ENCODE data around the gene TIAL1.
"Not testable (repeated sequence)": the region's sequence is repeated elsewhere in the genome, so short reads cannot be mapped to it uniquely, and the experiment has no call there.

The TIAL1 gene, protein sequence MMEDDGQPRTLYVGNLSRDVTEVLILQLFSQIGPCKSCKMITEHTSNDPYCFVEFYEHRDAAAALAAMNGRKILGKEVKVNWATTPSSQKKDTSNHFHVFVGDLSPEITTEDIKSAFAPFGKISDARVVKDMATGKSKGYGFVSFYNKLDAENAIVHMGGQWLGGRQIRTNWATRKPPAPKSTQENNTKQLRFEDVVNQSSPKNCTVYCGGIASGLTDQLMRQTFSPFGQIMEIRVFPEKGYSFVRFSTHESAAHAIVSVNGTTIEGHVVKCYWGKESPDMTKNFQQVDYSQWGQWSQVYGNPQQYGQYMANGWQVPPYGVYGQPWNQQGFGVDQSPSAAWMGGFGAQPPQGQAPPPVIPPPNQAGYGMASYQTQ
- 47.4 to 73.8 reads per million in 2 experiments for total RNA-seq

DNA sequence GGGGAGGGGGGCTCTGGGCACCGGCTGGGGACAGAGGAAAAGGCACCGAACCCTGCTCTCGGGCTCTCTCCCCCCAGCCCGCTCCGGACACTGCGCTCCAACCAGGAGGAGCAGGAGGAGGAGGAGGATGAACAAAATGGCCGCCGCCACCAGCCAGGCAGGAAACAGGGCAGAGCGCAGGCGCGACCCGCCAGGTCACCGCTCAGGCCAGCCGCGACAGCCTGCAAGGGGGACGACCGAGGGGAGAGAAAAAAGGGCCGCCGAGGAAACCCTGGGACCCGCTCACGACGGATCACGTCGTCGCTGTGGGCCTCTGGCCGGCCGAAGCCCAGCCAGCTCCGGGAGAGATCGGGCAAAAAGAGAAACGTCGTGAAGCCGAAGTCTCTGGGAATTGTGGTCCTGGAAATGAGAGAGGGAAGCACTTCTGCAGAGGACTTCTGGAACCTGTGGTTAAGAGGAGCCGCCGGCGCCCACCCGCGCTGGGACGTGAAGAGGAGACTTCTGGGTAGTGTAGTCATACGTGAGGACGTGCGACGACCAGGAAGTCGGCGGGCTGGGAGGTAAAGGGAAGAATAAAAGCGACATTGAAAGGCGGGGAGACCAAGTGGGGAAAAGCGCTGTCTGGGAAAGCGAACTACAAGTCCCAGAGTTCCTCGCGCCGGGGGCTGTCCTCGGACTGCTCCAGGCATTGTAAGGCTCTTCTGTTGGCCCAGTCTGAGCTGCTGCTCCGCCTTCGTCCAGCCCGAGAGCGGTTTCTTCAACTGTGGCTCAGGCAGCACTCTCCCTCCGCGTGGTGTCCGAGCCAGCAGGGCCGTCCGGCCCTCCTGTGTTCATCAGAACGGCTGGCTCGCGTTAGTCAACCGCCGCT lies at the start of gene TIAL1:
Gene TIAL1 (minus strand): TSS at position 428 of the 868 bp plus-strand sequence. CDS start 499 bp downstream, outside the sequence.
- peak; percentile 92 for DNase-seq (ENCODE audit: low read depth)

DNA sequence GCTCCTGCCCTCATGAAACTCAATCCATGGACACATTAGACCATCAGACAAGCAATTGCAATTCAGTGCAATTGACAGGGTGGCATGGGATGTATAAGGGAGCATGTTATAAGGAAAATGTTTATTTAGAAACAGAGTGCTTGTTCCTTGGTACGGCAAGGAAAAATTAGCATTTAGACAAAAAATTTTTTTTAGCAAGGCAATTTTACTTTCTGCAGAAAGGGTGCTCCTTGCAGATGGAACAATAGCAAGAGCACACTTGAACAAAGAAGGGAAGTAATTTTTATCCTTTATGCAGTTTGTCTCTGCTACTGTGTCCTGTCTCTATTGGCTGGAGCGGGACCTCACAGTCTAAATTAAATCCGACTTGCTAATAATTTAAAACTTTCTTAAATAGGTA lies 48.2 kb upstream of the TIAL1 start:
- DNase-seq (ENCODE audit: low read depth) = no peak

DNA sequence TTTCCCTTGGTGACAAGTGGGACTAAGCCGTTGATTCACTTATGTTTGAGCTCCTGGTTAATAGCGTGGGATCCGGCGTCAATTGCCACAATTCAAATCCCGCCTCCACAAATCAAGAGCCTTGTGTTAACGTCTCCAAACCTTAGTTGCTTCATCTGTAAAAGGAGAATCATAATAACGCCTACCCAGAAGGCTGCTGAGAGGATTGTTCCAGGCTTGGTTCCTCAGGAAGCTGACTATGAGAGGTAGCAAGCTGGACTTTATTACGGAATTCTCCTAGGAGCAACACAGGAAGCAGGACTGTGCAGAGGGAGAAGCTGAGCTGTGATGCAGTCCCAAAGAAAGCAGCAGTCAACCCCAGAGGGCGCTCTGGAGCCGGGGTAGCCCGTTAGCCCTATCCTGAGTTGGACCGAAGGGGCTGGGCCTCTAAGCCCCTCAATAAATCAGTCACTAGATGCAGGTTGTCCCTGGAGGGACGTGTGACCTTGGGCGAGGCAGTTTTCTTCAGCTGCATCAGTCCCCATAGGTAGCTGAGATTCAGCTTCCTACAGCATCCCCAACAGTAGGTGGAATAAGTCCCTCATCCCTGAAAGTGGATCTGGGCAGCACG lies 47.5 kb upstream of the TIAL1 start:
- no peak for DNase-seq (ENCODE audit: low read depth)

DNA sequence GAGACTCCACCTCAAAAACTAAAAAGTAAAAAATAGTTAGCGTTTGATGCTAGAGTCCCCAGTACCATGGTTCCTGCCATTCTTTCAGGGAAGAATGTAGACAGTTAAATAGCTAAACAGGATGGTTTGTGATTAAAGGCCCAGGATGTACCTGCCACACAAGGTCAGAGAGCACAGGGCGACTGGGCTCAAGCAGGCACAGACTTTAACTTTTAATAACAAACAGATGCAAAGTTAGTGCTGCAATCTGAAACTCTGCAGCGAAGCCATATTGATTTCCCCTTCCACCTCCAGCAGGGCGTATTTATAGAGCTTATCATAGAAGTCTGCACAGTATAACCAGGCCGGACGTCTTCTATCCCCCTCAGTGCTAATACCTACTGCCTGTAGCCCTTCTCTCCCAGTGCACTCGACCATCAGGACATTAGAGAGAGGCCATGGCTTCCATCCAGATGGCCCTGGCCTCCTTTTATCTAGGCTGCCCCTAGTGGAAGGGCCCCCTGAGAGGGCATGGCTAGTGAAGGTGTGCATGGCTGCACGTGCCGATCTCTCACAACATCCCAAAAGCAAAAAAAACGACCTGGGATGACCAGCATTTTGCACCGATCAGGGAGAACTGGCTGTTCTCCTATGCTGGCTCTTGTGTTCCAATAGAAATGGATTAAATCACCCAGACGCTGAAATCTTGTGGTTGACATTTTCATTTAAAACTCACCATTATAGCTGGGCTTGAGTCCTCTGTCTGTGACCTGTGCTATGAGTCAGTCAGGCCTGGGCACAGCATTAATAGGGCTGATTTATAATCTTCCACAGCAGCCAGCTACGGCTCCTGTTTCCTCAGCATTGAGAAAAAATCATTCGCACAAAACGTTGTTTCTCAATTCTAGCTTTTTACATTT lies 46.8 kb upstream of the TIAL1 start:
- no peak for DNase-seq (ENCODE audit: low read depth)

DNA sequence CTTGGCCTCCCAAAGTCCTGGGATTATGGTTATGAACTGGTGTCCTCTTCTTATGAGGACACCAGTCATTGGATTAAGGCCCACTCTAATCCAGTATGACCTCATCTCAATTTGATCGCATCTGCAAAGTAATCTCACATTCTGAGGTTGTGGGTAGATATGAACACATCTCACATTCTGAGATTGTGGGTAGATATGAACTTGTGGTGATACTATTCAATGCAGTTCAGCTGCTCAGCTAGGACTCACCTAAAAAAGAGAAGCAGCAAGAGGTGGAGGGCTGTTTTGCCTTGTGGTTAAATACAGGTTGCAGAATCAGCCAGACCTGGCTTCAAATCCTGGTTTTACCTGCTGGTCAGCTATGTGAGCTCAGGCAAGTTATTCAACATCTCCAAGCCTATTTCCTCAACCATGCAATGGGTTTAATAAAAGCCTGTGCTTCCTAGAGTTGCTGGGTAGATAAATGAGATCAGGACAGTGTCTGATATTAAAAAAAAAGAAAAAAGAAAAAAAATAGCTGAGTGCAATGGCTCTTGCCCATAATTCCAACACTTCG lies 45.9 kb upstream of the TIAL1 start:
- no peak for DNase-seq (ENCODE audit: low read depth)

DNA sequence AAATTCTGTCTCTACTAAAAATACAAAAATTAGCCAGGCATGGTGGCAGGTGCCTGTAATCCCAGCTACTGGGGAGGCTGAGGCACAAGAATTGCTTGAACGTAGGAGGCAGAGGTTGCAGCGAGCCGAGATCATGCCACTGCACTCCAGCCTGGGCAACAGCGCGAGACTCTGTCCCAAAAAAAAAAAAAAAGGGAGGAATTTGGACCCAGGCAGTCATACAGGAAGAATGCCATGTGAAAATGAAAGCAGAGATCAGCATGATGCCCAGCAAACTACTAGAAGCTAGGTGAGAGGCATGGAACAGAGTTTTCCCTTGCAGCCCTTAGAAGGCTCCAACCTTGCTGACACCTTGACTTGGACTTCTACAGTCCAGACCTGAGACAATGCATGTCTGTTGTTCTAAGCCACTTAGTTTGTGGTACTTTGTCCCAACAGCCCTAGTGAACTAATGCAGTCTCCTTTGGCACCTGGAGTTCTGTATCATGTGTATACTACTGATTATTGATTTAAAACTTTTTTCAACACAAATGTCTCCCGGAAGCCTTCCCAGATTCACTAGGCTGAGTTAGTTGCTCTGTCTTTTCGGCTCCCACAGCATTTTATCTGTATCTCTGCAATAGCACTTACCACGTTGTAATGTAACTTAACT lies 44.2 kb upstream of the TIAL1 start:
- no peak for DNase-seq (ENCODE audit: low read depth)

DNA sequence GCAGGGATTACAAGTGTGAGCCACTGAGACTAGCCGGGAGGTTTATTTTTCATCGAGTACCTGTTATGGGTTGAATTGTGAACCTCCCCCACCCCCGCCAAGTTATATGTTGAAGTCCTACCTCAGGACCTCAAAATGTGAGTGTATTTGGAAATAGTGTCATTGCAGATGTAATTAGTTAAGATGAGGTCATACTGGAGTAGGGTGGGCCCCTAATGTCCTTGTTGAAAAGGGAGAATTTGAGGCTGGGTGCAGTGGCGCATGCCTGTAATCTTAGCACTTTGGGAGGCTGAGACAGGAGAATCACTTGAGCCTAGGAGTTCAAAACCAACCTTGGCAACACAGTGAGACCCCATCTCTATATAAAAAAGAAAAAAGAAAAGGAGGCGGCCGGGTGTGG lies 43.6 kb upstream of the TIAL1 start:
- no peak for DNase-seq (ENCODE audit: low read depth)

DNA sequence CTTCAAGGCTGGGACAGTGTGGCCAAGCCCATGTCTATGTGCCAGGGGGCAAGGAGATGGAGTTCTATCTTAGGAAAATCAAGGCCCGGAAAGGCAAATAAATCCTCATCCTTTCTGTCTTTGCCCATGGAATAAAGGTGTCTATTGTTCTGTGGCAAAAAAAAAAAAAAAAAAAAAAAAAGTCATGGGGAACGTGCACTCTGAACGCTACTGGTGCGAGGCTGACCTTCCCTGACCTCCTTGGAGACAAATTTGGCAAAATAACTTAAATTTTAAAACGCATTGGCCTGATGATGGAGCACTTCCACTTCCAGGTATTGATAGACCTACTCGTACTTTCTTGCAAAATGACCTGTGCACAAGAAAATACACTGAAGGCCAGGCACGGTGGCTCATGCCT lies 42.2 kb upstream of the TIAL1 start:
- no peak for DNase-seq (ENCODE audit: low read depth)

DNA sequence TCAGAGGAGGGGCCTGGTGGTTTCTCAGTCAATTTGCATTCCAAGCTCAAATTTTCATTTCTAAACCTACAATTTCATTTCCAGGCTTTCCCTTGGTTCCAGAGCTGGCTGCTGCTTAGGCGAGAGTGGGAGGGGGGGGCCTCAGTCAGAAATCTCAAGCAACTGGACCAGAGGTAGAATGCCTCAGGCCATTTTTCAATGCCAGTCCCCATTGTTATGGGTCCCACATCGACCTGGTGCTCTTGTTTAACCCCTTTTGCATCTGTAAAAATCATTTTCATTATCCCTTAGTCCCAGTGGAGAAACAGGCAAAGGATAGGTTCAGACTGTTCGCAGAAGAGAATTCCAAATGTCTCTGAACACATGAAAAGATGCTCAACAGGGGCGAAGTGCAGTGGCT lies 40.9 kb upstream of the TIAL1 start:
- DNase-seq (ENCODE audit: low read depth) = no peak

DNA sequence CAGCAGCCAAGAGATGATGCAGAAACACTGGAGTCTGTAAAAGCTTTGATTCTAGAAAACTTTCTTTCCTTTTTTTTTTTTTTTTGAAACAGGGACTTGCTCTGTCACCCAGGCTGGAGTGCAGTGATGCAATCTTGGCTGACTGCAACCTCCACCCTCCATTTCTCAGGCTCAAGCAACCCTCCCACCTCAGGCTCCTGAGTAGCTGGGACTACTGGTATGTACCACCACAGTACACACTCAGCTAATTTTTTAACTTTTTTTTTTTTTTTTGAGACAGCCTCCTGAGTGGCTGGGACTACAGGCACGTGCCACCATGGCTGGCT lies 37.4 kb upstream of the TIAL1 start:
- no peak for DNase-seq (ENCODE audit: low read depth)

DNA sequence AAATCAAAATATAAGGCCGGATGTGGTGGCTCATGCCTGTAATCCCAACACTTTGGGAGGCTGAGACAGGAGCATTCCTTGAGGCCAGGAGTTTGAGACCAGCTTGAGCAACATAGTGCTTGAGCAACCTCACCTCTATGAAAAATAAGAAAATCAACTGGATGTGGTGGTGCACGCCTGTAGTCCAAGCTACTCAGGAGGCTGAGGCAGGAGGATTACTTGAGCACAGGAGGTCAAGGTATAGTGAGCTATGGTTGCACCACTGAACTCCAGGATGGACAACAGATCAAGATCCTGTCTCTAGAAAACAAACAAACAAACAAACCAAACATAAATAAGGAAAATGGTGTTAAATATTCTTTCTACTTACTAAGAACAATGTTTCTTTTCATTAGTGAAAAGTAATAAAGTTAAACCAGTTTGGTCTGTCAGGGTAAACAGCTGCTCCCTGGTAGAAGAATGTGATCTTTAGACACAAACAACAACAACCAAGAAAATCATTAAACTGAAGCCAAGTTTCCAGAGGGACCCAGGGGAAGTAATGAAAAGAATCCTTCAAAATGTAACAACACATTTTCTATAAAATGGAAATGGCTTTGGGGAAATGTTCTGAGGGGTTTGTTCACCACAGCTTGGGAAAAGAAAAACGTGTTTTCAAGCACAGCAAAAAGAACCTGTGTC lies 36.9 kb upstream of the TIAL1 start:
- DNase-seq (ENCODE audit: low read depth) = no peak

DNA sequence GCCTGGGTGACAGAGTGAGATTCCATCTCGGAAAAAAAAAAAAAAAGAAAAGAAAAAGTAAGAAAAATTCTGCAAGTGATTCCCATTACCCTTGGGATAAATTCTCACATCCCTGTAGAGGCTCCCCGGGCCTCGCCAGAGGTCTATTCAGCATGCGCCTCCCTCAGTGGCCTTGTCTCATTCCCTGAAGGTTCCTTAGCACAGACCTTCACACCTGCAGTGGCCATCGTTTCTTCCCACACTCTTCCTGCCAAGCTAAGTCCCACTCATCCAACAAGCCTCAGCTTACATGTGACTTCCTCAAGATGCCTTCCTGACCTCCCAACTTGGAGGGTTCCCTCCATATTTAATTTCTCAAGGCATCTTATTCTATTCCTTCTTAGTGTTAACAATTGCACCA lies 33.5 kb upstream of the TIAL1 start:
- no peak for DNase-seq (ENCODE audit: low read depth)

DNA sequence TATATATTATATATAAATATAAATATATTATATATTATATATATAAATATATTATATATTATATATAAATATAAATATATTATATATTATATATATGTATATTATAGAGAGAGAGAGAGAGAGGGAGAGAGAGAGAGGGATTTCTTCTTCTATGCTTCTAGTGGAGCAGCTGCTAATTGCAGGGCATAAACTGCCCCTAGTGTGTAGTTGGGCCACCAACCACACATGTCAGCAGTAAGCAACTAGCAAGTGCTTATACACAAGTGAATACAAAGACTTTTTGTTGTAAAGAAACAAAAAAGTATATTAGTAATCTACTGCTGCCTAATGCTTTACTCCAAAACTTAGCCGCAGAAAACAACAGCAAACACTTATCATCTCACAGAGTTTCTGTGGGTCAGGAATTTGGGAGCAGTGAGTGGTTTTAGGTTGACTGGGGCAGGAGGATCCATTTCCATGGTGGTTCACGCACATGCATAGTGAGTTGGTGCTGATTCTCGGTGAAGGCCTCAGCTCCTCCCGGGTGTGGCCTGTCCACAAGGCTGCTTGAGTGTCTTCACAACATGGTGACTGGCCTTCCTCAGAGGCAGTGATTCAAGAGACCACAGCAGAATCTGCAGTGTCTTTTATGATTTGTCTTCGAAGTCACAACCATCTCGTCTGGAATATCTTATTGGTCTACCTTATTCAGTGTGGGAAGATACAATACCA lies 29.0 kb upstream of the TIAL1 start:
- no peak for DNase-seq (ENCODE audit: low read depth)

DNA sequence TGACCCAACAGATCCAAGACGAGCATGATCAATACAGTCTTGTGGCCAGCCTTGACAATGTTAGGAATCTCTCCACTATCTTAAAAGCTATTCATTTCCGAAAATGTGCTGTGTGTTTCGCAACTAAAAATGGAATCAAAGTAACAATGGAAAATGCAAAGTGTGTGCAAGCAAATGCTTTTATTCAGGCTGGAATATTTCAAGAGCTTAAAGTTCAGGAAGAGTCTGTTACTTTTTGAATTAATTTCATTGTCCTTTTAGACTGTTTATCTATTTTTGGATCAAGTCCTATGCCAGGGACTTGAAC lies 24.3 kb upstream of the TIAL1 start:
- DNase-seq (ENCODE audit: low read depth) = no peak

DNA sequence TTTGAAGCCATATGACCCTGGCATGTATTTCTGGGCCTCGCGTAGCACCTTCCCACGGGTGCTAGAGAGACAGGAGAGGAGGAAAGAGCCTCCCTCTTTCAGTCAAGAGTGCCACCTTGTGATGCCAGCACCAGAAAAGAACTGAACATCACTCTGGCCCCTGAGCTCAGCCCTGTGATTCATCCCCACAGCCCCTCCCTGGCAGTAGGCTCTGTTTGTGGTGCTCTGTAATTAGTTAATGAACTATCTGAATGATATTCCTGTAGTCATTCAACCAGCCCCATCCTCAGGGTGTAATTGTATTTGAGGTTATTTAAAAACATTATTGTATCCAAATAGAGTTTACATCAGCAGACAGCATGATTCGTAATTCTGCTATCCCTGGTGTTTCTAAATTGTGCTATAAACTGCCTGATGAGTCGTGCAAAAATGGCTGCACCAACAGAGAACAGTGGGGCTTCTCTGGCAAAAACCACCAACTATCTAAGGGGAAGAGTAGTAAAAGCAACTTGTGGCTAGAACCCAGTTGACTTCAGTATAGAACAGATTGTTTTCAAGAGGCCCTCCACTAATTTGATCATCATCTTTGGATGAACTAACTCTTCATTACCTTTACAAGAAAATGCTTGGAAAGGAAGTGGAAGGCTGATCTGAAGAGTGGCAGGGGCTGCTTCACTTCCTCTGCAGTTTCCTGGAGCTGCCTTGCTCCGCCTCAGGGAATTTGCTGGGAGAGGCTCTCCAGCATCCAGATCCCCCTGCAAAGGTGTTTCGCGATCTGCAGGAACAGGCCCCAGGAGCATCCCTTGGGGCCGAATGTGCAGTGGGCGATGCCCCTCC lies 23.7 kb upstream of the TIAL1 start:
- DNase-seq (ENCODE audit: low read depth) = no peak

DNA sequence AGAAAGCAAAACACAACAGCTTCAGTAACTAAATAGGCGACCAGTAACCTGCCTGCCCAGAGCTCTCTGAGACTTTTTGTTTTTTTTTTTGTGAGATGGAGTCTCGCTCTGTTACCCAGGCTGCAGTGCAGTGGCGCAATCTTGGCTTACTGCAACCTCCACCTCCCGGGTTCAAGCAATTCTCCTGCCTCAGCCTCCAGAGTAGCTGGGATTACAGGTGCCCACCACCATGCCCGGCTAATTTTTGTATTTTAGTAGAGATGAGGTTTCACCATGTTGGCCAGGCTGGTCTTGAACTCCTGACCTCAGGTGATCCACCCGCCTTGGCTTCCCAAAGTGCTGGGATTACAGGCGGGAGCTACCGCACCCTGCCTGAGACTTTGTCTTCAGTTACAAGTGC lies 23.0 kb upstream of the TIAL1 start:
- not testable (repeated sequence) for DNase-seq (ENCODE audit: low read depth)

DNA sequence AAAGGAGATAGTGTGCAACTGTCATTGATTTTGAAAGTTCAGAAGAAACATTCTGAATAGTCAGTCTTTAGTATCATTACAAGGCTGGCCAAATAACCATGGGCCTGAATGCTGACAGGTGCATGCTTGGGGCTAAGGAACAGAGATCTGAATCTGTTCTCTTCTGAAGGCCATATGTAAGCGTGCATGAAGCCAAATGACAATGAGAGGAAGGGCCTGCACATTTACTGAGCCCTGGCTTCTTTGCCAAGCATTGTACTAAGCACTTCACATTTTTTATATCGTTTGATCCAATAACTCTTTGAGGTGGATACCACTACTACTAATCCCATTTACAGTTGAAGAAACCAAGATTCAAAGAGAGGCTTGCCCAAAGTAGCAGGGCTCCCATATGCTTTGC lies 22.5 kb upstream of the TIAL1 start:
- no peak for DNase-seq (ENCODE audit: low read depth)

DNA sequence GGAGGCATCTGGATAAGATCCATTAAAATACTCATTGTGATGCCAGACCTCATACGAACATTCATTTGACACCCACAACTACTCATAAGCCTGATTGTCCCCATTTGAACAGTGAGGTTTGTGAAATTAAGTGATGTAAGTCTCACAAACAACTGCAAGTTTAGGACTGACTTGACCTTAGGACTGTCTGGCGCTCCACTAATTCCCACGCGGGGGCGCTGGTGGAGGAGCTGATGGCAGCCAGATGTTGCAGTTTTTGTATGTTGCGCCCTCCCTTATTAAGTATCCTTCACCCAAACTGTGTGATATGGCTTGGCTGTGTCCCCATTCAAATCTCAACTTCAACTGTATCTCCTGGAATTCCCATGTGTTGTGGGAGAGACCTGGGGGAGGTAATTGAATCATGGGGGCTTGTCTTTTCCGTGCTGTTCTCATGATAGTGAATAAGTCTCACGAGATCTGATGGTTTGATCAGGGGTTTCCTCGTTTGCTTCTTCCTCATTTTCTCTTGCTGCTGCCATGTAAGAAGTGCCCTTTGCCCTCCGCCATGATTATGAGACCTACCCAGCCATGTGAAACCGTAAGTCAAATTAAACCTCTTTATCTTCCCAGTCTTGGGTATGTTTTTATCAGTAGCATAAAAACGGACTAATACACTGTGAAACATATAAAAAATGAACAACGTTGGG lies 20.3 kb upstream of the TIAL1 start:
- no peak for DNase-seq (ENCODE audit: low read depth)
